GM21619 (cell line): ENCODE data around the gene POU2F3.

Experiments used
- ATAC-seq: cut with Tn5 transposase; IDR thresholded peaks from one replicate; pipeline ENCODE4 v1.9.1; 2021; ENCODE audit not compliant: unreplicated experiment

Gene POU2F3

GRCh38 chr11:120310870-120311269, 70.9 kb downstream of the POU2F3 start:
- ATAC-seq = no peak

GRCh38 chr11:120314861-120315260, 74.9 kb downstream of the POU2F3 start:
- ATAC-seq = no peak

- ATAC-seq = no peak
These were observed 77.1 kb downstream of the POU2F3 start for GRCh38 chr11:120316880-120317688.

GRCh38 chr11:120317689-120318480, 77.9 kb downstream of the POU2F3 start:
- no peak for ATAC-seq

- ATAC-seq = no peak
These were observed 79.0 kb downstream of the POU2F3 start for GRCh38 chr11:120318906-120319305.

- ATAC-seq = peak; percentile 73
These were observed 85.2 kb downstream of the POU2F3 start, which contains the start of gene TLCD5 for GRCh38 chr11:120324932-120325810. TLCD5 (plus strand) TSS chr11:120325299; CDS start chr11:120327442, 2,143 bp downstream.

- no peak for ATAC-seq
These were observed 86.3 kb downstream of the POU2F3 start for GRCh38 chr11:120326228-120326627.

- ATAC-seq = no peak
These were observed 86.9 kb downstream of the POU2F3 start for GRCh38 chr11:120326845-120327281.

- ATAC-seq = no peak
These were observed 87.4 kb downstream of the POU2F3 start for GRCh38 chr11:120327311-120327710.

- no peak for ATAC-seq
These were observed 89.6 kb downstream of the POU2F3 start for GRCh38 chr11:120329556-120329955.

GRCh38 chr11:120330045-120330444, 90.1 kb downstream of the POU2F3 start:
- ATAC-seq = no peak

- no peak for ATAC-seq
These were observed 91.5 kb downstream of the POU2F3 start for GRCh38 chr11:120331301-120331996.

- ATAC-seq = no peak
These were observed 93.1 kb downstream of the POU2F3 start for GRCh38 chr11:120332822-120333716.

- ATAC-seq = no peak
These were observed 93.9 kb downstream of the POU2F3 start for GRCh38 chr11:120333801-120334200.

GRCh38 chr11:120334332-120334731, 94.4 kb downstream of the POU2F3 start:
- ATAC-seq = no peak

GRCh38 chr11:120334894-120335462, 95.0 kb downstream of the POU2F3 start:
- no peak for ATAC-seq

- peak; percentile 22 for ATAC-seq
These were observed 95.6 kb downstream of the POU2F3 start for GRCh38 chr11:120335556-120335907.

GRCh38 chr11:120335908-120336640, 96.1 kb downstream of the POU2F3 start, which contains the start of gene ARHGEF12:
ARHGEF12 (plus strand) TSS chr11:120336413; CDS start chr11:120337244, 831 bp downstream.
- ATAC-seq = peak; percentile 54
